ENCODE measurements around the gene TECPR1.
A peak's percentile ranks its signal among the peaks of the same experiment; 100 is the strongest.

The TECPR1 gene

GRCh38 chr7:98252425-98253054, 508 bp upstream of the TECPR1 start:
- ChIA-PET CTCF (interaction anchor here (0.6 to 1.0 kb wide), 2 partner anchors 11 to 169 kb away, joined by 3 read pairs; no protein-coding TSS in a partner anchor), POLR2A (interaction anchor here (1.3 kb wide), 1 partner anchor 13 kb away, joined by 4 read pairs; no protein-coding TSS in a partner anchor)
- Histone ChIP-seq H3K4me1 (ENCODE audit: control insufficient read depth, insufficient read depth, low read length) (peaks cover 2% of the 10 kb centered on the region; the same call in 1 of the 2 replicates), H3K9me3 (ENCODE audit: control insufficient read depth, insufficient read depth, low read depth, low read length) (no peaks in the 10 kb centered on the region), H3K36me3 (ENCODE audit: control insufficient read depth in 2 of 2, insufficient read depth in 1 of 2, low read length in 2 of 2) (peaks cover 4 to 11% of the 10 kb centered on the region in 2 experiments), H3K27ac (ENCODE audit: extremely low read depth, low read depth, low read length) (peak overlapping the region; percentile 67; the same call in 1 of the 2 replicates), H3K4me3 (ENCODE audit: low read depth, low read length) (peak overlapping the region; percentile 92)
- TF ChIP-seq ZBTB17 (tag by site-specific recombination; IDR thresholded peaks at IDR 0.05) (peak; percentile 19; the same call in 1 of the 2 replicates), ZNF558 (tag by site-specific recombination; IDR thresholded peaks at IDR 0.05) (no peak), ZNF391 (tag by site-specific recombination; IDR thresholded peaks at IDR 0.05; ENCODE audit: borderline replicate concordance, low read depth) (no peak; the same call in 1 of the 2 replicates), ZXDB (tag by site-specific recombination; IDR thresholded peaks at IDR 0.05) (no peak), ZNF362 (tag by site-specific recombination; IDR thresholded peaks at IDR 0.05) (no peak), KLF17 (tag by site-specific recombination; IDR thresholded peaks at IDR 0.05) (peak; percentile 43; the same call in 1 of the 2 replicates), ZBTB1 (tag by site-specific recombination; IDR thresholded peaks at IDR 0.05) (0 out of 2 replicates have a peak, but pooled peaks have one; percentile 55), ZFHX2 (tag by site-specific recombination; conservative IDR thresholded peaks at IDR 0.05) (peak; percentile 5; the same call in 1 of the 2 replicates), SCRT2 (tag by site-specific recombination; IDR thresholded peaks at IDR 0.05) (peak; percentile 87), KLF10 (tag by site-specific recombination; IDR thresholded peaks at IDR 0.05) (no peak), ZNF677 (tag by site-specific recombination; IDR thresholded peaks at IDR 0.05) (no peak), ZNF302 (tag by site-specific recombination; IDR thresholded peaks at IDR 0.05; ENCODE audit: low read depth) (no peak), ZBTB8A (tag by site-specific recombination; IDR thresholded peaks at IDR 0.05) (peak; percentile 6; the same call in 1 of the 2 replicates), ZNF335 (tag by site-specific recombination; conservative IDR thresholded peaks at IDR 0.05) (peak; percentile 80), ZNF202 (tag by site-specific recombination; IDR thresholded peaks at IDR 0.05; ENCODE audit: borderline replicate concordance) (no peak), ZSCAN5A (tag by site-specific recombination; IDR thresholded peaks at IDR 0.05) (0 out of 2 replicates have a peak, but pooled peaks have one; percentile 7), ZNF426 (tag by site-specific recombination; IDR thresholded peaks at IDR 0.05) (no peak), ZFP69B (tag by site-specific recombination; IDR thresholded peaks at IDR 0.05) (no peak), YY2 (tag by site-specific recombination; IDR thresholded peaks at IDR 0.05) (no peak), ZNF76 (tag by site-specific recombination; IDR thresholded peaks at IDR 0.05; ENCODE audit: borderline replicate concordance, low read depth) (peak; percentile 13; the same call in 1 of the 2 replicates), PRDM2 (tag by site-specific recombination; IDR thresholded peaks at IDR 0.05; ENCODE audit: borderline replicate concordance) (no peak), EGR2 (tag by site-specific recombination; IDR thresholded peaks at IDR 0.05; ENCODE audit: low read depth) (peak; percentile 43; the same call in 1 of the 2 replicates)

Measured in HEK293 (cell line).